NB4 (cell line): Measurements from ENCODE around the gene CRTAC1.

Source experiments
- DNase-seq: peaks from one replicate; pipeline ENCODE4 v3.0.0; 2010; ENCODE audit warnings: low read depth
- H3K4me3 ChIP-seq: one replicate; pipeline ENCODE4 v1.5.1; 2011; ENCODE audit warnings: mild to moderate bottlenecking, low read depth, low read length, moderate library complexity
- CTCF ChIP-seq: IDR thresholded peaks from one replicate; pipeline ENCODE4 v1.5.1; 2012; ENCODE audit warnings: low read depth, low read length
- MAX ChIP-seq: IDR thresholded peaks from 2 replicates; pipeline ENCODE4 v1.6.1; 2011; ENCODE audit warnings: low read depth, low read length
- MYC ChIP-seq: IDR thresholded peaks from 2 replicates; pipeline ENCODE4 v1.6.1; 2011; ENCODE audit warnings: low read depth, low read length
- POLR2A ChIP-seq: IDR thresholded peaks from 2 replicates; pipeline ENCODE4 v1.6.1; 2011; ENCODE audit warnings: mild to moderate bottlenecking; ENCODE audit not compliant: insufficient read length; ENCODE audit errors: extremely low read depth

The CRTAC1 gene

GRCh38 chr10:98047009-98047741 is 16.8 kb upstream of the CRTAC1 start:
- TF ChIP-seq CTCF: no peak
- no peak for TF ChIP-seq MYC
- no peak for TF ChIP-seq POLR2A
- TF ChIP-seq MAX: no peak
- H3K4me3 ChIP-seq: no peak overlapping the region
- no peak for DNase-seq

- TF ChIP-seq MAX (peak; percentile 51), POLR2A (no peak), MYC (0 out of 2 replicates have a peak, but pooled peaks have one; percentile 25), CTCF (peak; percentile 97)
- peak; percentile 67 for DNase-seq
- no peak overlapping the region for H3K4me3 ChIP-seq
Observed at GRCh38 chr10:98045785-98046389, 15.5 kb upstream of the CRTAC1 start.

GRCh38 chr10:98041352-98042043 is 11.1 kb upstream of the CRTAC1 start:
- H3K4me3 ChIP-seq: no peak overlapping the region
- TF ChIP-seq MYC: no peak
- no peak for TF ChIP-seq MAX
- TF ChIP-seq CTCF: peak; percentile 93
- peak; percentile 71 for DNase-seq

- no peak for TF ChIP-seq MYC
- TF ChIP-seq MAX: no peak
- TF ChIP-seq POLR2A: no peak
- TF ChIP-seq CTCF: no peak
- no peak overlapping the region for H3K4me3 ChIP-seq
- no peak for DNase-seq
Observed at GRCh38 chr10:98039690-98040381, 9.4 kb upstream of the CRTAC1 start.

- no peak for DNase-seq
- no peak overlapping the region for H3K4me3 ChIP-seq
- TF ChIP-seq CTCF (no peak), MAX (no peak), POLR2A (no peak), MYC (no peak)
Observed at GRCh38 chr10:98038288-98038687, 7.9 kb upstream of the CRTAC1 start.
